ENCODE results near the gene FOXJ1.
A peak's percentile ranks its signal among the peaks of the same experiment; 100 is the strongest.

The FOXJ1 gene

GRCh38 chr17:76121932-76122430 is 19.1 kb downstream of the FOXJ1 start:
- no peak for DNase-seq (ENCODE audit: low read depth in 1 of 2, low spot score in 1 of 2)
- TF ChIP-seq POLR2AphosphoS5 (IDR thresholded peaks at IDR 0.05; ENCODE audit: low read depth): no peak
- Histone ChIP-seq H3K4me3 (replicated peaks; ENCODE audit: insufficient read depth, low read length) (peak overlapping the region; percentile 21; the same call in 1 of the 2 replicates), H3K27ac (replicated peaks) (no peak overlapping the region), H3K27me3 (ENCODE audit: insufficient read depth, poor library complexity, severe bottlenecking) (no peaks in the 10 kb centered on the region)

- Histone ChIP-seq H3K27ac (replicated peaks) (no peak overlapping the region), H3K27me3 (ENCODE audit: insufficient read depth, poor library complexity, severe bottlenecking) (no peaks in the 10 kb centered on the region), H3K4me3 (replicated peaks; ENCODE audit: insufficient read depth, low read length) (no peak overlapping the region)
- TF ChIP-seq SPI1 (IDR thresholded peaks at IDR 0.05; ENCODE audit: borderline replicate concordance, low read depth): no peak
- no peak for TF ChIP-seq GABPA (IDR thresholded peaks at IDR 0.05; ENCODE audit: low read depth)
- TF ChIP-seq POLR2AphosphoS5 (IDR thresholded peaks at IDR 0.05; ENCODE audit: low read depth): no peak
- TF ChIP-seq CTCF (IDR thresholded peaks at IDR 0.05; ENCODE audit: insufficient read depth, low read length): no peak
- no peak for TF ChIP-seq REST (IDR thresholded peaks at IDR 0.05; ENCODE audit: insufficient replicate concordance, low read depth)
- no peak for DNase-seq (ENCODE audit: low read depth in 1 of 2, low spot score in 1 of 2)
These were observed 20.4 kb downstream of the FOXJ1 start for GRCh38 chr17:76120658-76121008.

GRCh38 chr17:76119409-76120371 is 21.4 kb downstream of the FOXJ1 start:
- Histone ChIP-seq H3K4me3 (replicated peaks; ENCODE audit: insufficient read depth, low read length) (no peak overlapping the region), H3K27me3 (ENCODE audit: insufficient read depth, poor library complexity, severe bottlenecking) (no peaks in the 10 kb centered on the region), H3K27ac (replicated peaks) (no peak overlapping the region)
- TF ChIP-seq CTCF (IDR thresholded peaks at IDR 0.05; ENCODE audit: insufficient read depth, low read length) (no peak), REST (IDR thresholded peaks at IDR 0.05; ENCODE audit: insufficient replicate concordance, low read depth) (no peak), POLR2AphosphoS5 (IDR thresholded peaks at IDR 0.05; ENCODE audit: low read depth) (no peak), SPI1 (IDR thresholded peaks at IDR 0.05; ENCODE audit: borderline replicate concordance, low read depth) (no peak), GABPA (IDR thresholded peaks at IDR 0.05; ENCODE audit: low read depth) (no peak)
- no peak for DNase-seq (ENCODE audit: low read depth in 1 of 2, low spot score in 1 of 2)

- no peak for DNase-seq (ENCODE audit: low read depth in 1 of 2, low spot score in 1 of 2)
- TF ChIP-seq POLR2AphosphoS5 (IDR thresholded peaks at IDR 0.05; ENCODE audit: low read depth): no peak
- TF ChIP-seq REST (IDR thresholded peaks at IDR 0.05; ENCODE audit: insufficient replicate concordance, low read depth): no peak
- TF ChIP-seq GABPA (IDR thresholded peaks at IDR 0.05; ENCODE audit: low read depth): no peak
- no peak for TF ChIP-seq SPI1 (IDR thresholded peaks at IDR 0.05; ENCODE audit: borderline replicate concordance, low read depth)
- TF ChIP-seq CTCF (IDR thresholded peaks at IDR 0.05; ENCODE audit: insufficient read depth, low read length): no peak
- Histone ChIP-seq H3K27ac (replicated peaks) (no peak overlapping the region), H3K27me3 (ENCODE audit: insufficient read depth, poor library complexity, severe bottlenecking) (no peaks in the 10 kb centered on the region), H3K4me3 (replicated peaks; ENCODE audit: insufficient read depth, low read length) (no peak overlapping the region)
These were observed 25.8 kb downstream of the FOXJ1 start for GRCh38 chr17:76115138-76115754.

Data from HL-60 (cell line).